ENCODE results near the gene PDE1C. TPM values are rescaled to one million over a fixed set of nuclear protein-coding genes. Genes with fewer than 3 reads are reported as not detected.

Gene PDE1C
- total RNA-seq, 2 experiments from 2014 or later: not detected

DNA sequence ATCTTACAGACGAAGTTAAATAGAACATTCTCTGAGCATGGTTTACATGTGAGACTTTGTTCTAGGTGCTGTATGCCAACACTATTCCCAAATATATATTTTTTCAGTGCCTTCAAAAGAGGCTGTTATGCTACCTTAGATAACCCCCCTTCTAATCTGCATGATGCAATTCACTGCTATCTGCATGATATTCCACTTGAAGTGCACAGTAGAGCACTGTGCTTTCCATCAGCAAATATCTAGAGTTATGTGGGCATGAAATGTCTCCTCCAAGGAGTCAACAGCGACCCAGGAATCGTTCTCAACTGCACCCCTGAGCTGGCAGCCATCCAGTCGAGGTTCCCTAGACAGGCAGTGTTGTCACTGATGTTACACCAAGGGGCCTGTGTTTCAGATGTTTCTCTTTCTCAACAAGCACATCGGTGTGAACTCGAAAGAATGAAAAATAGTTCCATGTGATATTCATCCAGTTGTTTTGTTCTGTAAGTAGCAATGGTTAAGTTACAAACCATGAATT, 88.3 kb downstream of the PDE1C start:
- Mint-ChIP-seq H3K27ac (no peak overlapping the region), H3K36me3 (ENCODE audit: low read depth) (no peaks in the 10 kb centered on the region), H3K27me3 (no peaks in the 10 kb centered on the region), H3K4me3 (no peak overlapping the region), H3K4me1 (no peaks in the 10 kb centered on the region), H3K9me3 (ENCODE audit: low read depth) (peaks cover 14% of the 10 kb centered on the region)
- ChIA-PET CTCF (no interaction called here), POLR2A (no interaction called here)
- DNase-seq: no peak
- no peak for ATAC-seq
- intact Hi-C loops (cut with DNase I, micrococcal nuclease): no loop called here

DNA sequence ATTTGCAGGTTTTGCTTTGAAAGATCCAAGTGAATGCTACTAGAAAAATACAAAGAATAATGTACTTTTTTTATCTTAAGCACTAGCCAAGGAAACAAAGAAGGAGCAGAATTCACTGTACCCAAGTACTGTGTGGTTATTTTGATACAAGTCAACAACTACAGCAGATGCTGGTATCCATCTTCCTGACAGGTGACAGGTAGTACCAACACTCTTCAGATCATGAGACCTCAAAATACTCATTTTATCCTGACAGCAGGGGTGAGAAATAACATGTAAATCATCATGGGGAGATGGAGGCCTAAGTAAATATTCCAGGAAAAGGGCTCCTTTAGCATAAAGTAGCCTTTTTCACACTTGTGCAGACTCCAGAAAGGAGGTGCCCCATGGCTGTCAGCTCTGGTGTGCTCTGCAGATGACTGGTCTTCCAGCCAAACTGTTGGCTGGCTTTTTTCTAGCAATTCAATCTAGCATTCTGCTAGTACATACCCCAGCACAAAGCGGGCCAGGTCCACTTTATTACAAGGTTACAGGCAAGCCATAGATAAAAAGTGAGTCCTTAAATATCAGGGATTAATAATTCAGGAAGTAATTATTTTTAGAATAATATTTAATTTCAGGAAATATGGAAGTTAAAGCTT, 90.4 kb downstream of the PDE1C start:
- no peaks in the 10 kb centered on the region for H3K36me3 Mint-ChIP-seq (ENCODE audit: low read depth)
- ChIA-PET POLR2A (no interaction called here), CTCF (no interaction called here)
- DNase-seq: no peak
- H3K4me3 Mint-ChIP-seq: no peak overlapping the region
- no peaks in the 10 kb centered on the region for H3K27me3 Mint-ChIP-seq
- H3K9me3 Mint-ChIP-seq (ENCODE audit: low read depth): peaks cover 13% of the 10 kb centered on the region
- no peaks in the 10 kb centered on the region for H3K4me1 Mint-ChIP-seq
- no peak for ATAC-seq
- H3K27ac Mint-ChIP-seq: no peak overlapping the region
- intact Hi-C loops (cut with DNase I, micrococcal nuclease): loop anchor here in 1 of 2 experiments (10.0 kb wide), 1 partner anchor 185 kb away; no protein-coding TSS in a partner anchor

GRCh38 chr7:31975546-31975945, 94.7 kb downstream of the PDE1C start:
- no peaks in the 10 kb centered on the region for H3K36me3 Mint-ChIP-seq (ENCODE audit: low read depth)

DNA sequence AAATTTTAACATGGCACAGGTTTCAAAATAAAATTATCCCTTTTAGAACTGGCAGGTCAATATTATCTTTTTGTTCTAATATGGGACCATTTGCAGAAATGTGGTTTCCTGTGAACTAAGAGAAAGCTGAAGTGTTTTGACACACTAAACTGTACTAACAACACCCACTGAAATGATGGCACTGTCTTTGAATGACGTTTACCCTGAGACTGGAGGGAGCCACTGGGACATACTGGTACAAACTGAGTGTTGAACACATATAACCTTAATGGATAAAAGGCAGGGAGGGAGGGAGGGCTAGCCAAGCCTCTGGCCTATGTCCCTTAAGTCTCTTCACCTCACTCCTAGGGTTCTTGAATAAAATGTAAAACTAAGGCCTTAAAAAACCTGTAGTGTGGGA, 95.9 kb downstream of the PDE1C start:
- Mint-ChIP-seq H3K27ac (no peak overlapping the region), H3K27me3 (no peaks in the 10 kb centered on the region), H3K9me3 (ENCODE audit: low read depth) (peaks cover 12% of the 10 kb centered on the region), H3K36me3 (ENCODE audit: low read depth) (no peaks in the 10 kb centered on the region), H3K4me1 (no peaks in the 10 kb centered on the region), H3K4me3 (no peak overlapping the region)
- no peak for DNase-seq
- ChIA-PET POLR2A (no interaction called here), CTCF (no interaction called here)
- no peak for ATAC-seq
- intact Hi-C loops (cut with DNase I, micrococcal nuclease): loop anchor here in 1 of 2 experiments (10.0 kb wide), 1 partner anchor 180 kb away; no protein-coding TSS in a partner anchor

More at GRCh38 chr7:31975546-31975945, 94.7 kb downstream of the PDE1C start:
- DNase-seq: no peak
- Mint-ChIP-seq H3K27ac (no peak overlapping the region), H3K4me1 (no peaks in the 10 kb centered on the region), H3K27me3 (no peaks in the 10 kb centered on the region), H3K4me3 (no peak overlapping the region), H3K9me3 (ENCODE audit: low read depth) (peaks cover 9% of the 10 kb centered on the region)
- CTCF ChIA-PET: no interaction called here
- no peak for ATAC-seq
- POLR2A ChIA-PET: no interaction called here
- intact Hi-C loops (cut with DNase I, micrococcal nuclease): loop anchor here in 1 of 2 experiments (10.0 kb wide), 1 partner anchor 181 kb away; no protein-coding TSS in a partner anchor

GRCh38 chr7:31971049-31971667, 99.0 kb downstream of the PDE1C start:
- intact Hi-C loops (cut with DNase I, micrococcal nuclease): loop anchor here in 1 of 2 experiments (10.0 kb wide), 1 partner anchor 176 kb away; no protein-coding TSS in a partner anchor
- H3K27me3 Mint-ChIP-seq: no peaks in the 10 kb centered on the region
- H3K36me3 Mint-ChIP-seq (ENCODE audit: low read depth): no peaks in the 10 kb centered on the region
- H3K4me1 Mint-ChIP-seq: no peaks in the 10 kb centered on the region
- H3K9me3 Mint-ChIP-seq (ENCODE audit: low read depth): peaks cover 8% of the 10 kb centered on the region
- no peak for ATAC-seq
- no peak for DNase-seq
- POLR2A ChIA-PET: no interaction called here
- CTCF ChIA-PET: no interaction called here
- H3K4me3 Mint-ChIP-seq: no peak overlapping the region
- H3K27ac Mint-ChIP-seq: no peak overlapping the region

- no peaks in the 10 kb centered on the region for H3K27me3 Mint-ChIP-seq
- POLR2A ChIA-PET: no interaction called here
Measured at GRCh38 chr7:31970501-31970900, 99.7 kb downstream of the PDE1C start.

DNA sequence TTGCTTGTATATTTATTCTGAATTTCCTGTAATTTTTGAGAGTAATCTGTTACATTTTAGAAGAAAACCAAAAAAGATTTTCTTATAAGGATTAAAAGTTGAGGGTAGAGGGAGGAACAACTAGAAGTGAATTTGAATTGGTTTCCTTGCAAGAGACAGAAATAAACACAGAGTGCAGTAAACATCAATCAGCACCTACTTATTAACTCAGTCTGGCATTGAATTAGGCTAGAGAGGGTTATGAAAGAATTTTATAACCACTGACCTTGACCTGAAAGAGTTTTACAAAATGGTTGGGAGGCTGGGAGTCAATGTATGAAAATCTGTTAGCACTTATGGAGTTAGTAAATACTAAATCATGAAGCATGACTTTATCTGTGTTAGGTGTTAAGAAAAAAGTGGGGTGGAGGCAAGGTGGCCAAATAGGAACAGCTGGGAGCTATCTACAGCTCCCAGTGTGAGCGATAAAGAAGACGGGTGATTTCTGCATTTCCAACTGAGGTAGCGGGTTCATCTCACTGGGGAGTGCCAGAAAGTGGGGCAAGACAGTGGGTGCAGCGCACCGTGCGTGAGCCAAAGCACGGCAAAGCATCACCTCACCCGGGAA, 106.5 kb downstream of the PDE1C start:
- no peaks in the 10 kb centered on the region for H3K27me3 Mint-ChIP-seq
- intact Hi-C loops (cut with DNase I, micrococcal nuclease): no loop called here
- H3K4me3 Mint-ChIP-seq: no peak overlapping the region
- no peaks in the 10 kb centered on the region for H3K36me3 Mint-ChIP-seq (ENCODE audit: low read depth)
- DNase-seq (no peak), ATAC-seq (no peak)
- POLR2A ChIA-PET: no interaction called here
- H3K9me3 Mint-ChIP-seq (ENCODE audit: low read depth): peaks cover 12% of the 10 kb centered on the region
- no peak overlapping the region for H3K27ac Mint-ChIP-seq
- CTCF ChIA-PET: no interaction called here
- no peaks in the 10 kb centered on the region for H3K4me1 Mint-ChIP-seq

More at GRCh38 chr7:31970501-31970900, 99.7 kb downstream of the PDE1C start:
- Mint-ChIP-seq H3K27ac (no peak overlapping the region), H3K4me1 (no peaks in the 10 kb centered on the region), H3K4me3 (no peak overlapping the region), H3K9me3 (ENCODE audit: low read depth) (peaks cover 8% of the 10 kb centered on the region), H3K36me3 (ENCODE audit: low read depth) (no peaks in the 10 kb centered on the region)
- no peak for DNase-seq
- CTCF ChIA-PET: no interaction called here
- intact Hi-C loops (cut with DNase I, micrococcal nuclease): loop anchor here in 1 of 2 experiments (10.0 kb wide), 1 partner anchor 176 kb away; no protein-coding TSS in a partner anchor
- no peak for ATAC-seq

- POLR2A ChIA-PET: no interaction called here
Measured at GRCh38 chr7:31962246-31962645, 108.0 kb downstream of the PDE1C start.

GRCh38 chr7:31958226-31958625, 112.0 kb downstream of the PDE1C start:
- H3K4me1 Mint-ChIP-seq: no peaks in the 10 kb centered on the region
- no peaks in the 10 kb centered on the region for H3K36me3 Mint-ChIP-seq (ENCODE audit: low read depth)
- ATAC-seq (no peak), DNase-seq (no peak)
- intact Hi-C loops (cut with DNase I, micrococcal nuclease): loop anchor here in 1 of 2 experiments (10.0 kb wide), 1 partner anchor 83 kb away; no protein-coding TSS in a partner anchor
- no peak overlapping the region for H3K27ac Mint-ChIP-seq
- no peak overlapping the region for H3K4me3 Mint-ChIP-seq
- H3K9me3 Mint-ChIP-seq (ENCODE audit: low read depth): peaks cover 3% of the 10 kb centered on the region
- CTCF ChIA-PET: no interaction called here
- POLR2A ChIA-PET: no interaction called here
- no peaks in the 10 kb centered on the region for H3K27me3 Mint-ChIP-seq

More at GRCh38 chr7:31962246-31962645, 108.0 kb downstream of the PDE1C start:
- Mint-ChIP-seq H3K4me1 (no peaks in the 10 kb centered on the region), H3K4me3 (no peak overlapping the region), H3K27ac (no peak overlapping the region), H3K9me3 (ENCODE audit: low read depth) (peaks cover 12% of the 10 kb centered on the region), H3K36me3 (ENCODE audit: low read depth) (no peaks in the 10 kb centered on the region), H3K27me3 (no peaks in the 10 kb centered on the region)
- intact Hi-C loops (cut with DNase I, micrococcal nuclease): no loop called here
- no peak for ATAC-seq
- no peak for DNase-seq
- CTCF ChIA-PET: no interaction called here

GRCh38 chr7:31957756-31958155, 112.5 kb downstream of the PDE1C start:
- ATAC-seq: no peak
- Mint-ChIP-seq H3K4me1 (no peaks in the 10 kb centered on the region), H3K9me3 (ENCODE audit: low read depth) (peaks cover 3% of the 10 kb centered on the region), H3K36me3 (ENCODE audit: low read depth) (no peaks in the 10 kb centered on the region), H3K4me3 (no peak overlapping the region), H3K27ac (no peak overlapping the region), H3K27me3 (no peaks in the 10 kb centered on the region)
- ChIA-PET POLR2A (no interaction called here), CTCF (no interaction called here)
- intact Hi-C loops (cut with DNase I, micrococcal nuclease): loop anchor here in 1 of 2 experiments (10.0 kb wide), 1 partner anchor 83 kb away; no protein-coding TSS in a partner anchor
- no peak for DNase-seq

DNA sequence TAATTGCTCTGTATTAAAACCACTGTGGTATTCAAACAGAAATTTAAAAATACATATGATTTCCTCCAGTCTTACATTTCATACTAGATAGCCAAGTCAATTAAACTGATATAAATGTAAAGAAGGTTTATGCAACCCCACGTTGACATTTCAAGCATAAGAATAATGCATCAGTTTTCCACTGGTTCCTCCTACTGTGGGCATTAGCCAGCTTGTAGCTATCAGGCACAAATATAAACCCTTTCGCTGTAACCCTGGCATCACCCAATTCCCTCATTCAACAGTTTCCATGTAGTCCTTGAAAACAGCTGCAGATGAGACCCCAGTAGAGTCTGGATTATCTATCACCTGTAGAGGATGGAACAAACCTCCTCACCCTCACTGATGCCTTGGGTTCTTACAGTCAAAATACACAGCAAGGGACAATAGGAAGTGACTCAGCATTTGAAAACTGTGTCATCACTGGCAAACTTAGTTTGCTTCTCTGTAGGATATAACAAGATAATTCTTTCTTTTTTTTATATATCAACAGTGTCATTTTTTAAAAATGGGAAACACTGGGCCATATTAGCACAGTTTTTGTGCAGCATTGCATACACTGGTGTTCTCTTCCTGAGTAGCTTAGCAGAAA, 113.0 kb downstream of the PDE1C start:
- Mint-ChIP-seq H3K4me1 (no peaks in the 10 kb centered on the region), H3K9me3 (ENCODE audit: low read depth) (no peaks in the 10 kb centered on the region), H3K27ac (no peak overlapping the region), H3K36me3 (ENCODE audit: low read depth) (no peaks in the 10 kb centered on the region), H3K27me3 (no peaks in the 10 kb centered on the region), H3K4me3 (no peak overlapping the region)
- POLR2A ChIA-PET: no interaction called here
- ATAC-seq (no peak), DNase-seq (no peak)
- CTCF ChIA-PET: no interaction called here
- intact Hi-C loops (cut with DNase I, micrococcal nuclease): loop anchor here in 1 of 2 experiments (10.0 kb wide), 1 partner anchor 82 kb away; no protein-coding TSS in a partner anchor

Data from activated CD4-positive, alpha-beta T cell treated with anti-CD3 and anti-CD28 coated beads for 36 hours (primary cell).